ENCODE data around the gene ANGPTL1. TPM values are rescaled to one million over a fixed set of nuclear protein-coding genes. Genes with fewer than 3 reads are reported as not detected.

The ANGPTL1 gene
- total RNA-seq, 2 experiments from 2014 or later, result not detected

GRCh38 chr1:178885869-178886268 lies 15.0 kb upstream of the ANGPTL1 start:
- H3K9me3 Mint-ChIP-seq, result no peaks in the 10 kb centered on the region
- CTCF ChIA-PET, result no interaction called here
- no peaks in the 10 kb centered on the region for H3K36me3 Mint-ChIP-seq
- H3K4me1 Mint-ChIP-seq (ENCODE audit: low read depth), result no peaks in the 10 kb centered on the region
- H3K4me3 Mint-ChIP-seq, result no peak overlapping the region
- DNase-seq, result no peak
- H3K27ac Mint-ChIP-seq, result no peak overlapping the region
- POLR2A ChIA-PET, result no interaction called here
- intact Hi-C loops (cut with micrococcal nuclease), result no loop called here
- H3K27me3 Mint-ChIP-seq, result no peaks in the 10 kb centered on the region

GRCh38 chr1:178881950-178882349 lies 11.1 kb upstream of the ANGPTL1 start:
- POLR2A ChIA-PET, result no interaction called here
- H3K27me3 Mint-ChIP-seq, result no peaks in the 10 kb centered on the region
- H3K27ac Mint-ChIP-seq, result no peak overlapping the region
- no peak for DNase-seq
- intact Hi-C loops (cut with micrococcal nuclease), result no loop called here
- no peaks in the 10 kb centered on the region for H3K4me1 Mint-ChIP-seq (ENCODE audit: low read depth)
- H3K36me3 Mint-ChIP-seq, result no peaks in the 10 kb centered on the region
- CTCF ChIA-PET, result interaction anchor here (1.4 kb wide), 1 partner anchor 107 kb away, joined by 3 read pairs; no protein-coding TSS in a partner anchor
- no peak overlapping the region for H3K4me3 Mint-ChIP-seq
- no peaks in the 10 kb centered on the region for H3K9me3 Mint-ChIP-seq

- no peak overlapping the region for H3K4me3 Mint-ChIP-seq
- no peaks in the 10 kb centered on the region for H3K36me3 Mint-ChIP-seq
- H3K4me1 Mint-ChIP-seq (ENCODE audit: low read depth), result no peaks in the 10 kb centered on the region
- intact Hi-C loops (cut with micrococcal nuclease), result no loop called here
- CTCF ChIA-PET, result interaction anchor here (0.6 kb wide), 1 partner anchor 124 kb away, joined by 4 read pairs; no protein-coding TSS in a partner anchor
- DNase-seq, result no peak
- POLR2A ChIA-PET, result no interaction called here
- H3K27ac Mint-ChIP-seq, result no peak overlapping the region
- no peaks in the 10 kb centered on the region for H3K27me3 Mint-ChIP-seq
- no peaks in the 10 kb centered on the region for H3K9me3 Mint-ChIP-seq
Observed at GRCh38 chr1:178877896-178878295, 7.0 kb upstream of the ANGPTL1 start.

DNA sequence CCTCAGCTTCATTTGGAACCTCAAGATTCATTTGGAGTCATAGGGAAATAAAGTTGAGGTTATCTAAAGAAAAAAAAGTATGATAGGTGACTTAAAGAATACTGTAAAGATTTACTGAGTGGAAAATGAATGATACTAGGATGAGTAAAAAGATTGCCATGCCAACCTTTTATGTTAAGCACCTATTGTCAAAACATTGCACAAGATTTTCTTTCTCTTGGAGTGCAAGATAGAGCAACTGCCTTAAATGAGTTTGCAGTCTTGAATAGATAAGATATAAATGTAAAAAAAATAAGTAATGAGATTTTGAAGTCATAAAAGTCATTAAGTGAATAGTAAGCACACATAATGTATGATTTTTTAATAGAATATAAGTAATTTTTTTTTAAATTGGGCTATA lies 5.1 kb upstream of the ANGPTL1 start:
- H3K4me3 Mint-ChIP-seq, result no peak overlapping the region
- H3K27me3 Mint-ChIP-seq, result no peaks in the 10 kb centered on the region
- ChIA-PET CTCF (no interaction called here), POLR2A (no interaction called here)
- H3K4me1 Mint-ChIP-seq (ENCODE audit: low read depth), result no peaks in the 10 kb centered on the region
- no peaks in the 10 kb centered on the region for H3K36me3 Mint-ChIP-seq
- intact Hi-C loops (cut with micrococcal nuclease), result no loop called here
- no peak for DNase-seq
- H3K9me3 Mint-ChIP-seq, result no peaks in the 10 kb centered on the region
- no peak overlapping the region for H3K27ac Mint-ChIP-seq

DNA sequence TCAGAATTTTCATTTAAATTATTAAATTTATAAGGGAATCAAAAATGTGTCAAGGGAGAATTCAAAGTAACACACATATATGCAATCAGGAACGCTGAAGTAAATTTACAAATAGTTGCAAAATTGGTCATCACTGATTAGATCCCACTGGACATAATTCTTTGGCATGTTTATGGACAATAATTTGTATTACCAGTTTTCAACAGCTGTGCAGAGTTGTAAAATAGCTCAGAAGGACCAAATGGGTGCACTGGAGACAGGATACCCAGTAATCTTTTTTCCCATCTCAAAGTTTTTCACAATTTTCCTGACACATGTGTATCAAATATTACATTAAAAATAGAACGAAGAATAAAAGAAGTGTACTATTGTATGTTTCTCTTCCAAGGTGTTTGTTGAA lies 4.1 kb upstream of the ANGPTL1 start:
- no peak for DNase-seq
- Mint-ChIP-seq H3K4me3 (no peak overlapping the region), H3K27me3 (no peaks in the 10 kb centered on the region), H3K4me1 (ENCODE audit: low read depth) (no peaks in the 10 kb centered on the region), H3K9me3 (no peaks in the 10 kb centered on the region), H3K27ac (no peak overlapping the region), H3K36me3 (no peaks in the 10 kb centered on the region)
- ChIA-PET CTCF (no interaction called here), POLR2A (no interaction called here)
- intact Hi-C loops (cut with micrococcal nuclease), result no loop called here

DNA sequence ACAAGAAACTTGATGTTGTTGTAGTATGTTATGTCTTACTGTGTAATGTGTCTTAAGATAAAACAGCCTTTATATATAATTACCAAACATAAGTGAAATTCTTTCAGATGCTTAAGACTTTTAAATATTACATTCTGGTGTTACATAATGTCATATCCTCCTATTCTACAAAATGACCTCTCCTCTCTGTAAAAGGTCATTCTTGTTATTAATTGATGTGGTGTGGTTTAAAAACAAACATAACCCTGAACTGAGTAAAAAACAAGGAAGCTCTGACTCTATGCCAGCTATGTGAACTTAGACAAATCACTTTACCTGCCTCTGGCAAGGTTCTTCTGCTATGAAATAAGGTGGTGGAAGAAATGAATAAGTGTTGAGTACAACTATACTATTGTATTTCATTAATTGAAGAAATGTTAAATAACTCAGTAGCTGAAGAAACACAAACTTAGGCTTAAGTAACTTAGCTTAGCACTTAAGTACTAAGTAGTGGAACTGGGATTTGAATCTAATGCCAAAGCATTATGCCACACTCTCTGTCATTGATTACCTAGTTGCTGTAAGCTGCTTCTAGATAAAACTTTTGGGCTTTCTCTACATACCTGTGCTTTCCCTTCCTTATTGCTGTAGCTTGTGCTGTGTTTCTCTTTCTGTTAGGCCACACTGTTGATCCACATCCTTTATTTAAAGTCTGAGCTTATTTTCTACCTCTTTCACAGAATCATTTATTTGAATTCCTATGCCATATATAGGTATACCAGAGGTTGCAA lies 859 bp upstream of the ANGPTL1 start:
- Mint-ChIP-seq H3K4me3 (no peak overlapping the region), H3K4me1 (ENCODE audit: low read depth) (no peaks in the 10 kb centered on the region), H3K36me3 (no peaks in the 10 kb centered on the region), H3K9me3 (no peaks in the 10 kb centered on the region), H3K27ac (no peak overlapping the region), H3K27me3 (no peaks in the 10 kb centered on the region)
- ChIA-PET CTCF (no interaction called here), POLR2A (no interaction called here)
- DNase-seq, result no peak
- intact Hi-C loops (cut with micrococcal nuclease), result no loop called here

- no peak overlapping the region for H3K4me3 Mint-ChIP-seq
- CTCF ChIA-PET, result no interaction called here
Observed at GRCh38 chr1:178870221-178870620, 656 bp downstream of the ANGPTL1 start.

GRCh38 chr1:178869119-178869697 lies 1.7 kb downstream of the ANGPTL1 start:
- H3K4me3 Mint-ChIP-seq, result no peak overlapping the region
- ChIA-PET CTCF (no interaction called here), POLR2A (no interaction called here)

More at GRCh38 chr1:178870221-178870620, 656 bp downstream of the ANGPTL1 start:
- no peak for DNase-seq
- no peaks in the 10 kb centered on the region for H3K4me1 Mint-ChIP-seq (ENCODE audit: low read depth)
- intact Hi-C loops (cut with micrococcal nuclease), result no loop called here
- H3K9me3 Mint-ChIP-seq, result no peaks in the 10 kb centered on the region
- no peak overlapping the region for H3K27ac Mint-ChIP-seq
- POLR2A ChIA-PET, result no interaction called here
- H3K36me3 Mint-ChIP-seq, result no peaks in the 10 kb centered on the region
- H3K27me3 Mint-ChIP-seq, result no peaks in the 10 kb centered on the region

DNA sequence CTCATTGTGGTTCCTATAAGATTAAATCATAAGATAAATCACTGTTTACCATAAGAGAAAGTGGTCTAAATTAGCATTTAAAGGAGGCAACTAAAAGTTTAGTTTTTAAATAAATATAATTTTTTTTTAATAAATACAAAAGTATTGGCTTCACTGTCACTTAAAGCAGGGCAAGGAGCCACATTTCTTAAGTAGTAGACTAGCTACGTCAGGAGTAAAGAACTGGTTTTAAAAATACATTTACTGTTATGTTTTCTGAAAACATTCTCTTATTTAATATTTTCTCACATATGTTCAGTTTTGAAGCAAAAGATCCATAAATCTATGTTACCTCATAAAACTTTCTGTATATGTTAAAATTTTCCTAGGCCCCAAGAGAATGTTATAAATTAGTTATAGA lies 2.2 kb downstream of the ANGPTL1 start:
- Mint-ChIP-seq H3K4me1 (ENCODE audit: low read depth) (peaks cover 6% of the 10 kb centered on the region), H3K4me3 (no peak overlapping the region), H3K27ac (no peak overlapping the region), H3K9me3 (no peaks in the 10 kb centered on the region), H3K27me3 (no peaks in the 10 kb centered on the region), H3K36me3 (no peaks in the 10 kb centered on the region)
- ChIA-PET CTCF (no interaction called here), POLR2A (no interaction called here)
- DNase-seq, result no peak
- intact Hi-C loops (cut with micrococcal nuclease), result no loop called here

More at GRCh38 chr1:178869119-178869697, 1.7 kb downstream of the ANGPTL1 start:
- intact Hi-C loops (cut with micrococcal nuclease), result no loop called here
- Mint-ChIP-seq H3K36me3 (no peaks in the 10 kb centered on the region), H3K4me1 (ENCODE audit: low read depth) (peaks cover 3% of the 10 kb centered on the region), H3K9me3 (no peaks in the 10 kb centered on the region), H3K27ac (no peak overlapping the region), H3K27me3 (no peaks in the 10 kb centered on the region)
- DNase-seq, result no peak

DNA sequence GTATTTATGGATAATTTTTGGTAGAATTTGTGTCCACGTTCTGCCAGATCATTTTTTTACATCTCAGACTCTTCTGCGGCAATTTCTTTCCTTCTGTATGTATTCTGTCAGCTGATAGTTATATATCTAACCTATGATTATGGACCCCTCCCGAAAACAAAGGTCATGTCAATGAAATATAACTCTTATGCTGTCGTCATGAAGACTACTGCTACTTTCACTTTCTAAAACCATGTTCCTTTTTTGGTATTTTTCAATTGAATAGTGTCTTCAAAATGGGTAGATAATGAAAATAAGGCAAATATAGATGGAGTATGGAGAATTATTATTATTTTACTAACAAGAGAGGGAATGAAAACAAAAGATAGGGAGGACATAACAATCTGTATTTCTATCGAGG lies 3.2 kb downstream of the ANGPTL1 start:
- H3K27me3 Mint-ChIP-seq, result no peaks in the 10 kb centered on the region
- H3K4me3 Mint-ChIP-seq, result no peak overlapping the region
- H3K27ac Mint-ChIP-seq, result no peak overlapping the region
- no peaks in the 10 kb centered on the region for H3K9me3 Mint-ChIP-seq
- H3K36me3 Mint-ChIP-seq, result no peaks in the 10 kb centered on the region
- ChIA-PET CTCF (interaction anchor here (0.8 kb wide), 1 partner anchor 325 kb away, joined by 3 read pairs; no protein-coding TSS in a partner anchor), POLR2A (no interaction called here)
- DNase-seq, result no peak
- peaks cover 6% of the 10 kb centered on the region for H3K4me1 Mint-ChIP-seq (ENCODE audit: low read depth)
- intact Hi-C loops (cut with micrococcal nuclease), result no loop called here

DNA sequence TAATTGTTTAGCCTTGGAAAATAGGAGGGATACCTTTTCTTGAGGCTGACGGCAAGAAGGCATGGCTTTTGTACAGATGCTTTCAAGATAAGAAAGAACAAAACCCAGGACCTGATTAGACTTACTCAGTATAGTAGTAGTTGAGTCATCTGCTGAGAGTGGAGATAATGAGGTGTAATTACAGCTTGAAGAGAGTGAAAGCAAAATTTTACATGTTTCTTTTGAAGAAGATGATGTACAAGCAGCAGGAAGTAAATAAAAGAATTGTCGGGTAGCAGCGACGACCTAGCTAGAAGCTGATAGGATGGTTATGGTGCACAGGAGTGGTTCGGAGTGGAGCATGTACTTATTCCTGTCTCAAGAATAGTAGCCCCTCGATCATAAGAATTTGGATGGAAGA lies 6.6 kb downstream of the ANGPTL1 start:
- intact Hi-C loops (cut with micrococcal nuclease), result no loop called here
- ChIA-PET CTCF (no interaction called here), POLR2A (no interaction called here)
- Mint-ChIP-seq H3K9me3 (no peaks in the 10 kb centered on the region), H3K36me3 (peaks cover 2% of the 10 kb centered on the region), H3K27ac (no peak overlapping the region), H3K27me3 (no peaks in the 10 kb centered on the region), H3K4me3 (no peak overlapping the region), H3K4me1 (ENCODE audit: low read depth) (peaks cover 6% of the 10 kb centered on the region)
- peak; percentile 10 for DNase-seq

- Mint-ChIP-seq H3K4me1 (ENCODE audit: low read depth) (peaks cover 6% of the 10 kb centered on the region), H3K9me3 (no peaks in the 10 kb centered on the region), H3K36me3 (peaks cover 2% of the 10 kb centered on the region), H3K27me3 (no peaks in the 10 kb centered on the region), H3K4me3 (no peak overlapping the region), H3K27ac (no peak overlapping the region)
- CTCF ChIA-PET, result no interaction called here
- intact Hi-C loops (cut with micrococcal nuclease), result no loop called here
- POLR2A ChIA-PET, result no interaction called here
- no peak for DNase-seq
Observed at GRCh38 chr1:178862864-178863263, 8.0 kb downstream of the ANGPTL1 start.

DNA sequence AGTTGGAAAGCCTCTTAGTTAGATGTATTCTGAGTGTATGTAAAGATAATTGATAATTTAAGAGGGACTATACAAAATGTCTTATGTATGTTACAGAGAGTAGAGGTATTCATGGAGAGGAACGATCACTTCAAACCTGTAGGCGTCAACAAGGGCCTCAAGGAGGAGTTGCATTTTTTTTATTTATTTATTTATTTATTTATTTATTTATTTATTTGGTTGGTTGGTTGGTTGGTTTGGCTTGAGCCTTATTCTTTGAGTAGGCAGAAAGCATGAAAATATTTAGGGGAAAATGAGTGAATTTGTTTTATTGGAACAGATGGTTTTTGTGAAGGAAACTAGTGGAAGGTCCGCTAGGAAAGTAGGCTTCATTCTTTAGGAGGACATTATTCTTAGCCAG lies 8.5 kb downstream of the ANGPTL1 start:
- Mint-ChIP-seq H3K9me3 (no peaks in the 10 kb centered on the region), H3K27me3 (no peaks in the 10 kb centered on the region), H3K4me3 (no peak overlapping the region), H3K27ac (no peak overlapping the region), H3K36me3 (peaks cover 2% of the 10 kb centered on the region), H3K4me1 (ENCODE audit: low read depth) (peaks cover 6% of the 10 kb centered on the region)
- no peak for DNase-seq
- intact Hi-C loops (cut with micrococcal nuclease), result no loop called here
- CTCF ChIA-PET, result no interaction called here
- POLR2A ChIA-PET, result no interaction called here

Data from activated CD4-positive, alpha-beta memory T cell treated with anti-CD3 and anti-CD28 coated beads for 36 hours (primary cell).